Stimulated activated naive CD8-positive, alpha-beta T cell treated with anti-CD3 and anti-CD28 coated beads, Interleukin-15, Interleukin-2, amounts not matched to agents 100 ng/mL and 50 ng/mL, for 24 hours (primary cell): Measurements from ENCODE around the gene NECTIN2.
"Not testable (repeated sequence)": the region's sequence is repeated elsewhere in the genome, so short reads cannot be mapped to it uniquely, and the experiment has no call there.

Experiments
- H3K27ac Mint-ChIP-seq: one replicate; pipeline ENCODE4 v1.8.0; 2021; ENCODE audit warnings: mild to moderate bottlenecking, mixed read lengths
- H3K27me3 Mint-ChIP-seq: one replicate; pipeline ENCODE4 v1.8.0; 2021; ENCODE audit warnings: mixed read lengths
- H3K36me3 Mint-ChIP-seq: one replicate; pipeline ENCODE4 v1.8.0; 2021; ENCODE audit warnings: low read depth, mixed read lengths
- H3K4me1 Mint-ChIP-seq: one replicate; pipeline ENCODE4 v1.8.0; 2021; ENCODE audit warnings: low read depth, mixed read lengths
- H3K4me3 Mint-ChIP-seq: one replicate; pipeline ENCODE4 v1.8.0; 2021; ENCODE audit warnings: mild to moderate bottlenecking, mixed read lengths
- H3K9me3 Mint-ChIP-seq: one replicate; pipeline ENCODE4 v1.8.0; 2021; ENCODE audit warnings: mixed read lengths

NECTIN2 gene

GRCh38 chr19:44857837-44858236 lies 11.7 kb downstream of the NECTIN2 start:
- no peaks in the 10 kb centered on the region for H3K36me3 Mint-ChIP-seq
- no peaks in the 10 kb centered on the region for H3K4me1 Mint-ChIP-seq
- H3K9me3 Mint-ChIP-seq: no peaks in the 10 kb centered on the region
- no peak overlapping the region for H3K27ac Mint-ChIP-seq
- H3K4me3 Mint-ChIP-seq: no peak overlapping the region
- peaks cover 7% of the 10 kb centered on the region for H3K27me3 Mint-ChIP-seq

GRCh38 chr19:44861576-44861975 lies 15.5 kb downstream of the NECTIN2 start:
- H3K4me3 Mint-ChIP-seq, H3K27ac Mint-ChIP-seq, H3K9me3 Mint-ChIP-seq, H3K27me3 Mint-ChIP-seq, H3K36me3 Mint-ChIP-seq, H3K4me1 Mint-ChIP-seq: not testable (repeated sequence)

GRCh38 chr19:44863990-44864389 lies 17.9 kb downstream of the NECTIN2 start:
- H3K9me3 Mint-ChIP-seq: no peaks in the 10 kb centered on the region
- no peaks in the 10 kb centered on the region for H3K4me1 Mint-ChIP-seq
- H3K27me3 Mint-ChIP-seq: no peaks in the 10 kb centered on the region
- no peak overlapping the region for H3K27ac Mint-ChIP-seq
- no peak overlapping the region for H3K4me3 Mint-ChIP-seq
- H3K36me3 Mint-ChIP-seq: no peaks in the 10 kb centered on the region

- H3K4me3 Mint-ChIP-seq: no peak overlapping the region
These were observed 19.2 kb downstream of the NECTIN2 start for GRCh38 chr19:44865196-44865767.

GRCh38 chr19:44866664-44867063 lies 20.6 kb downstream of the NECTIN2 start:
- Mint-ChIP-seq H3K4me1 (no peaks in the 10 kb centered on the region), H3K36me3 (no peaks in the 10 kb centered on the region), H3K4me3 (no peak overlapping the region), H3K9me3 (no peaks in the 10 kb centered on the region), H3K27ac (peak overlapping the region; percentile 70), H3K27me3 (no peaks in the 10 kb centered on the region)

More at GRCh38 chr19:44865196-44865767, 19.2 kb downstream of the NECTIN2 start:
- H3K27me3 Mint-ChIP-seq: no peaks in the 10 kb centered on the region
- H3K9me3 Mint-ChIP-seq: no peaks in the 10 kb centered on the region
- H3K27ac Mint-ChIP-seq: no peak overlapping the region
- no peaks in the 10 kb centered on the region for H3K4me1 Mint-ChIP-seq
- H3K36me3 Mint-ChIP-seq: no peaks in the 10 kb centered on the region

DNA sequence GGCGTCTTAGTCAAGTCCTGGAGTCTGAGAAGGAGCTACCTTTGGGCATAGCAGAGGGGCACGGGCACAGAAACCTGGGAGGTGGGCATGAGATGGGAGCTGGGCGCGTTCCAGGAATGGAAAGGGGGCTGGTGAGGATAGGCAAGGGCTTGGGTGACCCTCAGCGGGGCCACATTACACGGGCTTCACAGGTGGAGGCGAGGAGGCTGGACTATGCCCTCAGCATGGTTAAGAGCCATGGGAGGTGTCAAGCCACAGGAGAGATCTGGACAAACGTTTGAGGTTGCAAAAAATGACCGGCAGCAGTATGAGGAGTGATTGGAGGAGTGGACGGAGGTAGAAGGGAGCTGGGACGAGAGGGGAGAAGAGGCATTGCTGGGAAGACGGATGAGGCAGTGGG lies 21.5 kb downstream of the NECTIN2 start:
- no peaks in the 10 kb centered on the region for H3K9me3 Mint-ChIP-seq
- H3K27me3 Mint-ChIP-seq: no peaks in the 10 kb centered on the region
- H3K27ac Mint-ChIP-seq: no peak overlapping the region
- no peaks in the 10 kb centered on the region for H3K4me1 Mint-ChIP-seq
- no peaks in the 10 kb centered on the region for H3K36me3 Mint-ChIP-seq
- no peak overlapping the region for H3K4me3 Mint-ChIP-seq

- Mint-ChIP-seq H3K4me3 (no peak overlapping the region), H3K36me3 (no peaks in the 10 kb centered on the region), H3K9me3 (no peaks in the 10 kb centered on the region), H3K27me3 (no peaks in the 10 kb centered on the region), H3K4me1 (no peaks in the 10 kb centered on the region), H3K27ac (no peak overlapping the region)
These were observed 23.8 kb downstream of the NECTIN2 start for GRCh38 chr19:44869733-44870470.

DNA sequence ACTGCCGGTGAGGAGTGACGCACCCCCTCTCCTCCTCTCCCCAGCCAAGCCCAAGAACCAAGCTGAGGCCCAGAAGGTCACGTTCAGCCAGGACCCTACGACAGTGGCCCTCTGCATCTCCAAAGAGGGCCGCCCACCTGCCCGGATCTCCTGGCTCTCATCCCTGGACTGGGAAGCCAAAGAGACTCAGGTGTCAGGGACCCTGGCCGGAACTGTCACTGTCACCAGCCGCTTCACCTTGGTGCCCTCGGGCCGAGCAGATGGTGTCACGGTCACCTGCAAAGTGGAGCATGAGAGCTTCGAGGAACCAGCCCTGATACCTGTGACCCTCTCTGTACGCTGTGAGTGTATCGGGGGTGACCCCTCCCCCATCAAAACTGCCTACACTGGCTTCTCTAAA lies 25.7 kb downstream of the NECTIN2 start:
- no peaks in the 10 kb centered on the region for H3K36me3 Mint-ChIP-seq
- H3K9me3 Mint-ChIP-seq: no peaks in the 10 kb centered on the region
- no peak overlapping the region for H3K27ac Mint-ChIP-seq
- no peak overlapping the region for H3K4me3 Mint-ChIP-seq
- H3K27me3 Mint-ChIP-seq: no peaks in the 10 kb centered on the region
- peaks cover under 1% of the 10 kb centered on the region for H3K4me1 Mint-ChIP-seq

- Mint-ChIP-seq H3K4me1 (peaks cover 7% of the 10 kb centered on the region), H3K4me3 (no peak overlapping the region), H3K36me3 (no peaks in the 10 kb centered on the region), H3K27me3 (no peaks in the 10 kb centered on the region), H3K9me3 (no peaks in the 10 kb centered on the region), H3K27ac (no peak overlapping the region)
These were observed 26.6 kb downstream of the NECTIN2 start for GRCh38 chr19:44872661-44873060.

GRCh38 chr19:44874317-44874716 lies 28.2 kb downstream of the NECTIN2 start:
- Mint-ChIP-seq H3K4me3 (no peak overlapping the region), H3K4me1 (peaks cover 7% of the 10 kb centered on the region)

DNA sequence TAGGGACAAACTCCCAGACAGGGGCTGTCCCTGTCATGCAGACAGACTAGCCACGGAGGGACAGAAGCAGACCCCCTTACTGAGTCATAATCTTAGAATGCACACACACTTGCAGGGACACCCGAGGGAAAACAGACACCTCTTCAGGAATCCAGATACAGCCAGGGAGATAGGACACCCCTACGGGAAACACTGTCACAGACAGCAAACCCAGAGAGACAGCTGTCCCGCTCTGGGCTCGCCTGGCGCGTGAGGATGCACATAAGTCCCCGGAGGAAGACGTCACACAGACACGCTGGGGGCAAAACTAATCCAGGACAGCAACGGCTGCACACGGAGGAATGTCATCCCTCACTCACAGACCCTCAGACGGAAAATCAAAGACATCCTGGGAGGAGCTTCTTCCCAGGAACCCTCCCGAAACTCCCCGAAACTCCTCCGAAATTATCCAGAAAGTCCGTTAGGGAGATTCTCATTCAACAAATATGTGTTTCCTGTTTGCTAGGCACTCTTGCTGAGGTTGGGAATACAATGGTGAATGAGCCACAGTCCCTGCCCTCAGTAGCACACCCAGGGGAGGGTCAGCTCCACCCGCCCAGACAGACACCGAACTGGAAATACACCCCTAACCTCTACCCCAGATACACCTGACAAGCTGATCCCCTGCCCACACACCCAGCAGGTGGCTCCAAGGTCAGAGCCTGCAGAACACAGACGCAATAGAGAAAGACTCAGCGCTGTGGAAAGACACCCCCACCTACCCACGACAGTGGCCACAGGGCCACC lies 29.8 kb downstream of the NECTIN2 start:
- no peak overlapping the region for H3K4me3 Mint-ChIP-seq
- H3K27me3 Mint-ChIP-seq: no peaks in the 10 kb centered on the region
- H3K27ac Mint-ChIP-seq: no peak overlapping the region
- no peaks in the 10 kb centered on the region for H3K36me3 Mint-ChIP-seq
- peaks cover 7% of the 10 kb centered on the region for H3K4me1 Mint-ChIP-seq
- H3K9me3 Mint-ChIP-seq: no peaks in the 10 kb centered on the region

More at GRCh38 chr19:44874317-44874716, 28.2 kb downstream of the NECTIN2 start:
- Mint-ChIP-seq H3K27me3 (no peaks in the 10 kb centered on the region), H3K9me3 (no peaks in the 10 kb centered on the region), H3K27ac (no peak overlapping the region), H3K36me3 (no peaks in the 10 kb centered on the region)

- no peaks in the 10 kb centered on the region for H3K36me3 Mint-ChIP-seq
- H3K9me3 Mint-ChIP-seq: no peaks in the 10 kb centered on the region
- H3K4me1 Mint-ChIP-seq: peaks cover 7% of the 10 kb centered on the region
- no peak overlapping the region for H3K4me3 Mint-ChIP-seq
- H3K27me3 Mint-ChIP-seq: no peaks in the 10 kb centered on the region
- H3K27ac Mint-ChIP-seq: no peak overlapping the region
These were observed 30.9 kb downstream of the NECTIN2 start for GRCh38 chr19:44876930-44877535.

- Mint-ChIP-seq H3K9me3 (no peaks in the 10 kb centered on the region), H3K36me3 (no peaks in the 10 kb centered on the region), H3K4me1 (peaks cover 7% of the 10 kb centered on the region), H3K27me3 (no peaks in the 10 kb centered on the region), H3K4me3 (no peak overlapping the region), H3K27ac (no peak overlapping the region)
These were observed 32.2 kb downstream of the NECTIN2 start for GRCh38 chr19:44878120-44878865.

DNA sequence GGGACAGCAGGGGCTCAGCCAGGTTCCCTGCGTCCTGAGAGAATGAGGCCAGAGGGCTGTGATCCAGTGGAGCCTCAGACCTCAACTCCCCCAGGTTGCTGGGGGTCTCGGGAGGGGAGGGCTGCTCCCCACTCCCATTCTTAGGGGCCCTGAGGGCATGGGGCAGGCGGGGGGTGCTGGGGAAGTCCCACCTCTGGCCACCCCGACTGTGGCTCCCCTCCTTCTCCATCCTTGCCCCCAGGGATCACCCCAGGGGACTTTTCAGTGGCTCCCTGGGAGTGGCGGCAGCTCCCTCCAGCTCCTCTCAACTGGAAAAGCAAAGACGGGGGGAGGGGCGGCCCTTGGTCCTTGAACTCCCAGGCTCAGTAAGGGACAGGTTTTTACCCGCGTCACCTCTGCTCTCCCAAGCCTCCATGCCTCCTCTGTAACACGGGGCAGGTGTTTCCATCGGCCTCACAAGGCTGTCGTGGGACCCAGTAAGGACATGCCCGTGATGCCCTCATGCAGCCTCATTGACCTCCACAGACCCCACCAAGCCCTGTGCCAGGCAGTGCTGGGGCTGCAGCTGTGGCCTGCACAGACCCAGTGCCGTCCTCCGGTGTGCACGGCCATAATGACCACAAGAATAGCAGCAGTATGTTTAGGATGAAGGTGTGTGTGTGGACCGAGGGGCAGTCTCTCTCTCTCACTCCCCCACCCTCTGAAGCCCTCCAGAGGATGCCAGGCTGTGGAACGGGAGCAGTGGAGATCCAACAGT lies 33.4 kb downstream of the NECTIN2 start:
- peaks cover 7% of the 10 kb centered on the region for H3K4me1 Mint-ChIP-seq
- H3K36me3 Mint-ChIP-seq: no peaks in the 10 kb centered on the region
- H3K27ac Mint-ChIP-seq: no peak overlapping the region
- H3K27me3 Mint-ChIP-seq: no peaks in the 10 kb centered on the region
- no peak overlapping the region for H3K4me3 Mint-ChIP-seq
- H3K9me3 Mint-ChIP-seq: no peaks in the 10 kb centered on the region
